ENCODE data around the gene PPP1R7. TPM values are rescaled to one million over a fixed set of nuclear protein-coding genes. Genes with fewer than 3 reads are reported as not detected.

Gene PPP1R7
- total and polyA plus RNA-seq, 2 of the 4 experiments (the other 2 are of a cell fraction), result 60.8 to 70.0 TPM

DNA sequence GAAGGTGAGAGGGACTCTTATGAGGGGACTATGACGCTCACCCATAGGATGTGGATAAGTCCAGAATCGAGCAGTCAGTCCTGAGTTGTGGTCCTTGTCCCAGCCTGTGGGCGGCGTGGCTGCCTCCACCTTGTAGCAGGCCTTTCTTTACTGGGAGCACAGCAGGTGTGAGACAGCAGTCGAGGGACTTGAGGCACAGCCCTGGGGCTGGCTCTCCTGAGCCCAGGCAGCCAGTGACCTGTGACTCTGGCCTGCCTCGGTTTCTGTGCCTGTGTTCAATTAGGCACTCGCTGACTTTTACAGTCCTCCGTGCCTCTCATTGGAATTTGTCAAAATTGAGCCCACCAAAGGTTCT, 8.3 kb downstream of the PPP1R7 start:
- POLR2A ChIA-PET (ENCODE audit: unreplicated experiment), result no interaction called here
- in situ Hi-C loops (cut with MboI; ENCODE audit: low sequenced_read_pairs), result no loop called here
- H2AK5ac ChIP-seq (ENCODE audit: low read depth, low read length), result no peak overlapping the region

More for the DNA sequence above, 8.3 kb downstream of the PPP1R7 start:
- no peak for TF ChIP-seq POLR2A (IDR thresholded peaks at IDR 0.05; ENCODE audit: low read depth, low read length)
- no peak for TF ChIP-seq CEBPB (IDR thresholded peaks at IDR 0.05; ENCODE audit: low read depth, low read length)
- no peak for TF ChIP-seq RCOR1 (IDR thresholded peaks at IDR 0.05; ENCODE audit: insufficient replicate concordance, low read length)
- no peak for TF ChIP-seq MAZ (IDR thresholded peaks at IDR 0.05; ENCODE audit: borderline replicate concordance, low read depth, low read length)
- TF ChIP-seq NFE2L2 (IDR thresholded peaks at IDR 0.05; ENCODE audit: low read depth, low read length), result no peak
- TF ChIP-seq BHLHE40 (IDR thresholded peaks at IDR 0.05; ENCODE audit: low read depth, low read length), result no peak
- dilution Hi-C loops (cut with HindIII; ENCODE audit: low sequenced_read_pairs, unreplicated experiment), result no loop called here
- Histone ChIP-seq H3K56ac (ENCODE audit: extremely low read depth, insufficient read depth, low read length) (no peak overlapping the region), H3K9me1 (ENCODE audit: insufficient read depth, low read length) (peaks cover 16% of the 10 kb centered on the region), H3K9me3 (ENCODE audit: control insufficient read depth, insufficient read depth, low read length) (no peaks in the 10 kb centered on the region), H2BK120ac (ENCODE audit: low read depth, low read length) (no peak overlapping the region), H3K36me3 (ENCODE audit: control insufficient read depth, insufficient read depth, low read length) (peaks cover 30% of the 10 kb centered on the region), H3K23ac (ENCODE audit: low read depth, low read length) (no peak overlapping the region), H4K91ac (ENCODE audit: insufficient read depth, low read depth, low read length) (no peak overlapping the region), H4K5ac (ENCODE audit: low read depth, low read length) (no peak overlapping the region), H3K27me3 (ENCODE audit: control insufficient read depth, insufficient read depth, low read length) (no peaks in the 10 kb centered on the region), H3K79me1 (ENCODE audit: low read depth in 1 of 2, low read length in 2 of 2) (peaks cover 14 to 33% of the 10 kb centered on the region in 2 experiments; a peak in 3 of 4 replicates), H2AFZ (replicated peaks; ENCODE audit: low read length, poor library complexity) (no peak overlapping the region), H4K8ac (ENCODE audit: low read depth in 2 of 2, low read length in 2 of 2) (no peak overlapping the region), H2BK20ac (ENCODE audit: low read depth, low read length) (no peak overlapping the region), H3K18ac (ENCODE audit: low read depth, low read length) (no peak overlapping the region), H2BK5ac (ENCODE audit: low read depth, low read length, poor library complexity, severe bottlenecking) (no peak overlapping the region), H2BK15ac (ENCODE audit: low read depth, low read length) (no peak overlapping the region), H3K4me2 (ENCODE audit: low read depth, low read length) (no peak overlapping the region), H3K9ac (ENCODE audit: low read depth, low read length) (no peak overlapping the region), H3K27ac (ENCODE audit: insufficient read depth, low read length) (no peak overlapping the region), H3K4ac (ENCODE audit: low read depth, low read length) (no peak overlapping the region), H2AK9ac (replicated peaks; ENCODE audit: low read depth, low read length, poor library complexity) (no peak overlapping the region), H4K20me1 (ENCODE audit: insufficient read depth, low read length) (peaks cover 13% of the 10 kb centered on the region), H3K14ac (replicated peaks; ENCODE audit: low read depth, low read length) (no peak overlapping the region), H3K4me1 (ENCODE audit: control insufficient read depth, insufficient read depth, low read length) (peaks cover 9% of the 10 kb centered on the region), H3K4me3 (ENCODE audit: insufficient read depth, low read depth, low read length) (no peak overlapping the region)
- 50% methylated on average over 1 of the region's 8 CpGs; no CpG with 5 or more reads in 1 of the 2 experiments for WGBS, 2 experiments (ENCODE audit: extremely low coverage in 2 of 2, insufficient read length in 1 of 2)
- CTCF ChIA-PET, result no interaction called here
- no peak for DNase-seq
- no peak for ATAC-seq (ENCODE audit: low read depth)
- BruUV-seq (replicated peaks), result no TSS peak
- intact Hi-C loops (cut with micrococcal nuclease), result no loop called here

All from IMR-90 (cell line).